ENCODE results near the gene PABPN1L.

The PABPN1L gene, protein sequence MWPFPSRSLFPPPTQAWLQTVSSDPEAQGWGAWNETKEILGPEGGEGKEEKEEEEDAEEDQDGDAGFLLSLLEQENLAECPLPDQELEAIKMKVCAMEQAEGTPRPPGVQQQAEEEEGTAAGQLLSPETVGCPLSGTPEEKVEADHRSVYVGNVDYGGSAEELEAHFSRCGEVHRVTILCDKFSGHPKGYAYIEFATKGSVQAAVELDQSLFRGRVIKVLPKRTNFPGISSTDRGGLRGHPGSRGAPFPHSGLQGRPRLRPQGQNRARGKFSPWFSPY

DNA sequence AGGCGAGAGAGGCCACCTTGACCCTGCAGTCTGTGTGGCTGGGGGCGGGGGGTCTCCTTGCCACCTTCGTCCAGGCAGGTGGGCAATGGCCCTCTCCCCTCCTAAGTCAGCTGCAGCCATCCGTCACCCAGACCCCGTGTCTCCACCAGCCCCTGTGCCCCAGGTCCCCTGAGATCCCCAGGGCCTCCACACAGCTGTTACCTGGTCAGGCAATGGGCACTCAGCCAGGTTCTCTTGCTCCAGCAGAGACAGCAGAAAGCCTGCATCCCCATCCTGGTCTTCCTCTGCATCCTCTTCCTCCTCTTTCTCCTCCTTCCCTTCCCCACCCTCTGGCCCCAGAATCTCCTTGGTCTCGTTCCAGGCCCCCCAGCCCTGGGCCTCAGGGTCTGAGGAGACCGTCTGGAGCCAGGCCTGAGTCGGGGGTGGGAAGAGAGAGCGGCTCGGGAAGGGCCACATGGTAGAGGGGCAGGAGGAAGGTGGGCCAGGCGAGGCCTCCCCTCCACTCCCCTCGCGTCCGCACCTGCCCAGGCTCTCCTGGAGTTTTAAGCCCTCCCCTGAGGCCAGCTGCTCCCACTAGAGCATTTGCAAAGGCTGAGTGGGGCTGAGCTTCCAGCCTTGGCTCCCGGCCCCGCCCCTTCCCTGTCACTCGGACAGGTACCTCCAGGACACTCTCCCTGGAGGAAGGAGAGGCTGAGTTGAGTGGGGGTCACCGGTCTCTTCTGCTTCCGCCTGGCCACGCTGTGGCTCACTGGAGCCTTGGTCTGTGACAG is at the start of gene PABPN1L:
TSS of gene PABPN1L (minus strand) at position 510 of the 770 bp plus-strand sequence. CDS start at position 456, 54 bp downstream.
- DNase-seq = no peak

DNA sequence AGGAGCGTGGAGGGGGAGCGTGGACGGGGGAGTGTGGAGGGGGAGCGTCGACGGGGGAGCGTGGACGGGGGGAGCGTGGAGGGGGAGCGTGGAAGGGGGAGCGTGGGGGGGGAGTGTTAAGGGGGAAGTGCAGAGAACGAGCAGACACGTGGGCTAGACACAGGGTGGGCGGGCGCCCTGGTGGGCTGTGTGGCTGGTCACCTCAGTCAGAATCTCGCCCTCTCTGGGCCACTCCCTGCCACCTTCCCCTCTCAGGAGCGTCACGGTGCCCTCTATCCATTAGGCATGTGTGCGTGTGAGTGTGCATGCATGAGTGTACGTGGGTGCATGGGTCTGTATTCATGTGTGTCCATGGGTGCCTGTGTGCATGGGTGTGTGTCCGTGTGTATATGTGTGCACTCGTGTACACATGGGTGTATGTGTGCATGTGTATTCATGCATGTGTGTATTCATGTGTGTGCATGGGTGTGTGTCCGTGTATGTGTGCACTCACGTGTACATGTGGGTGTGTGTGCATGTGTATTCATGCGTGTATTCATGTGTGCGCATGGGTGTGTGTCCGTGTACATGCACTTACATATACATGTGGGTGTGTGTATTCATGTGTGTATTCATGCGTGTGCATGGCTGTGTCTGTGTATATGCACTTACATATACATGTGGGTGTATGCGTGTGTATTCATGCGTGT is 49.3 kb upstream of the PABPN1L start:
- DNase-seq = no peak

DNA sequence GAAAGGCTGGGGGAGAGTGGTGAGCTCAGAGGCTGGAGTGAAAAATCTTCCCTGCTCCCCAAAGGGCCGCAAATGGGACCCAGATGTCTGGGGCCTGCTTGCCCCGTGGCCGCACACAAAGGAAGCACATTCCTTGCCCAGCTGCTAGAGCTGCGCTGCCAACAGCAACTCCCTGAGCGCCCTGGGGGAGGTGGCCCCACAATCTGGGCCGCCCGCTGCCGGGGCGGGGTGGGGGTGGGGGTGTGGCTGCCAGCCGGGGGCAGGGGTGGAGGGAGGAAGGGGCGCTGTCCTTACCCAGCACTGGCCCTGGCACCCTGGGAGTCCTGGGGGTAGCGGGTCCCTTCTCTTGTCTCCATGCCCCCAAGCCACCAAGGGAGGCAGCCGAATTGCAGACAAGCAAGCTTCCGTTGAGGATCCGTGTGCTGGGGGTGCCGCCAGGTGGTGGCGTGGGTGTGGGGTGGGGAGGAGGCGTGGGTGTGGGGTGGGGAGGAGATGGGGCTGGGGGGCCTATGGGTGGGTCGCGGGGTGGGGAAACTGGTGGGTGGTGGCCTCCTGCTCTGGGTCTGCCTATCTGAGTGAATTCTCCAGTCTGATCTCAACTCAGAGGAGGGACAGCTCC is 48.4 kb upstream of the PABPN1L start:
- no peak for DNase-seq

DNA sequence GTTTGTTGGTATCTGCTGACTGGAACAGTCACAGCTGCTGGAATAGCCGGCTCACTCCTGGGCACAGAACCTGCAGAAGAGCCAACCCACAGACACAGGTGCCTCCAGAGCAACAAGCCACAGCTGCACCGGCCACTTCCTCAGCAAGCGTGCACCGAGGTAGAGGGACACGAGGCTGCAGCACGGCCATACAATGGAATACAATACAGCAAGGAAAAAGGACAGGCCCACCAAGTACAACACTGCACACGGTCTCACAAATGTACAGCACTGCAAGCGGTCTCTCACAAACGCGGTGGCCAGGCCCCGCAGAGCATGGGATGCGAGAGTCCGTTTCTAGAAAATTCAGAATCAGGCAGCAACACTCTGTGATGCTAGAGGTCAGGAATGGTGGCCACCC is 47.4 kb upstream of the PABPN1L start:
- DNase-seq = no peak

DNA sequence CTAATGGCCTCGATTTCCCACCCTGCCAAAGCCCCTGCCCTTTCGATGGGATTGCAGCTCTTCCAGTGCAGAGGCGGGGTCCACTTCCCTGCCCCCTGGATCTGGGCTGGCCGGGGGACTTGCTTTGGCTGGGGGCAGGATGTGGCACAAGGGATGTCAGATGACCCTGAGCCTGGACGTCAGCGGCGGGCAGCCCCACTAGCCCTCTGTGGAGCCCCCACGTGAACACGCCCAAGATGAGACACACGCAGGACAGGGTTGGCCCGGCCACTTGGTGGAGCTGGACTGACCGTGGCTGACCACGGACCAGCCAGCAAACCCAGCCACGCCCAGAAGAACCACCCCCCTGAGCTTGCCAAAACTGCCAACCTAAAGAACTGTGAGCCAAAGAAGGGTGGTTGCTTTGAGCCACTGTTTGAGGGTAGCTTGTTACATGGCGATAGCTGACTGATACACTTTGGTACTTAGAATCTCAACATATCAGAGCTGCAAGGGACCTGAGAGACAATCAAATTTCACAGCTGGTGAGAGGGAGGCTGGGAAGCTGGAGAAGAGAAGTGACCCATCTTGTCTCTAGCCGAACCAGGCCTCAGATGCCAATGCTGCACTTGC is 46.6 kb upstream of the PABPN1L start:
- DNase-seq = no peak

DNA sequence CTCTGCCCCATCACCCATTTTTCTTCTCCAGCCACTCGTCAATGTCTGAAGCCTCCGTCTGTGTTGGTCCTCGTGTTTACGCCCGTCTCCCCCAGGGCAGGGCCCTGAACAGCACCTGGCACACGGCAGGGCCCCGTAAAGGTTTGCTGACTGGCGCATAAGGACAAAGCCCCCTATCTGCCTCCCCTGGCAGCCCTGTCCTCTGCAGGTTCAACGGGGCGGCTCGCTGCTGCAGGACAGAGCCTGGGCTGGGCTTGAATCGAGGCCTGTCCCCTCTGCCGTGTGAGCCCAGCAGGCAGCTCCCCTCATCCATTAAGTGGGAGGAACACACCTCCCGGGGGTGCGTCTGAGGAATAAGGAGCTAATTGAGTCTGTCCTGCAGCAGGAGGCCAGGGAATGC is 46.1 kb upstream of the PABPN1L start:
- no peak for DNase-seq

DNA sequence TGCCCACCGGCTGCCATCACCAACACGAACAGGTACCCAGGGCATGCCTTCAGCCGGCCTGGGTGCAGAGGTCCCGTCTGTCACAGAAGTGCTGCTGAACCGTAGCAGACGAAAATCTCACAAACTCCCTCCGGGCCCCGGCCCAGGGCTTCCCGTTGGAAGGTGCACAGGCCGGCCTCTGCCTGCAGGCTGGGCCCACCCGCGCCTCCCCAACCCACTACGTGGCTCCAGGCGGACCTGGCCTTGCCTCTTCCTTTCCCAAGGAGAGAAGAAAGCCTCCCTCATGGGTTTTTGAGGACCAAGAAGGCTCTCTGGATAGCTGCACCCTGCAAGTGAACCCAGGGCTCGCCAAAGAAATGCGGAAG is 45.5 kb upstream of the PABPN1L start:
- no peak for DNase-seq

DNA sequence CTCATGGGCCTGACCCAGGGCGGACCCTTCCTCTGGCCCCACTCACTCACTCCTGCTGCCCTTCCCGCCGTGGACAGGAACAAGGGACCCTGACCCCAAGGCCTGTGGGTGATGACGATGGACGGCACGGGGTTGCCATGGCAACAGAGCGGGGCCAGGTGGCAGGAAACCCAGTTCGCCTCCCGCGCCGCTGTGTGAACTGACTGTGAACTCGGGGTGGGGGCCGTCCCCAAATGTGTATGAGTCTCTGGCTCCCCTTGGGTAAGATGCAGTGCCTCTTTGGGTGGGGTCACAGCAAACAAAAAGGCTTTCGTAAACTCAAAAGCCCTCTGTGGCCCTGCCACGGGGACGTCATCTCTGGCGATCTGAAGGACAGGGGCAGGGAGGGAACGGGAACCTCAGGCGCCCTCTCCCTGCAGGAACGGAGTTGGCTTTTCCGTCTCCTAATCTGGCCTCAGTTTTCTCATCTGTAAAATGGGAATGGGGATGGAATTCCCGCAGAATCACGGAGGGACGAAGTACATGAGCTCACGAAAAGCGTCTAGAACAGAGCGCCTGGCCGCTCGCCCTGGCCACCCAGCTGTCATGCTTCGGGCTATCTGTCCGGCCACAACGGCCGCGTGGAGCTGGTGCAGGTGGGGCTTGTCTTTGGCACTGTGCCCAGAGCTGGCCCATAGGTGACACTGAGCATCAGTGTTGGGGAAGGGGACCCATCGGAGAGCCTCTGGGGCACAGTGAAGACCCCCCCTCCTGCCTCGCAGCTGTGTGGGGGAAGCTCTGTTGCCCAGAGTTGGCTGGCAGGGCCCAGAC is 44.9 kb upstream of the PABPN1L start:
- no peak for DNase-seq

DNA sequence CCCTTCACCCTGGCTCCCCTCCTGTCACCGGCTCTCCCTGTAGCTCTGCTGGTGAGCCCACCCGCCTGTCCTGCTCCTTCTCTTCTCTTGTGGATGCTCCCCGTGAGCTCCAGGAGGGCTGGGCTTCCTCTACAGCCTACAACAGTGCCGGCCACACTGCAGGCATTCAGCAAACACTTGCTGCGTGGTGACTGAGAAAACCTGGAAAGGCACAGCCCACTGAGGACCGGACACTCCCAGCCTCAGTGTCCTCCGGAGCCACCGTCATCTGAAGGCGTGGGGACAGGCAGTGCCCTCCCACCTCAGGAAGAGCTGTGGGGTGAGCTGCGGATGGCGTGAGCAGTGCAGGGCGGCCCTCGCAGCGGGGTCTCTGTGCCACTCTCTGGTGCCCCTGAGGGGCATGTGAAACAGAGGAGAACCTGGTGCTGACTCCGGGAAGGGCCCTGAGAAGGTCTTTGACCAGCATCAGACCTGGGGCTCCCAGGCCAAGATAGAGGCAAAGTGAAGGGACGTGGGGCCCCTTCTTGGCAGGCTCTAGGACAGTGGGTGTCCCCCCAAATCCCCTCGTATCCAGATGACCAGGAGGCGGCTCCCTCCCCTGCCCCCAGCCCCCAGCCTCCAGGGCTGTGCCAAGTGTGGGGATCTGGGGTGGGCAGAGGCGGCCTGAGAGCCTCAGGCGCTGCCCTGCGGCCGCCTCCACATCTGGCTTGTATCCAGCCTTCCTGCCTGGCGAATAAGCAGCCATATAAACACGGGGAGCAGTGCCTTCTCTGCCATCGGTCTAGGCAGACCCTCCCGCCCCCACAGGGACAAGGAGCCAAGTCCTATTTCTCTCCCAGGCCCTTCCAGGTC is 44.0 kb upstream of the PABPN1L start:
- DNase-seq = no peak

DNA sequence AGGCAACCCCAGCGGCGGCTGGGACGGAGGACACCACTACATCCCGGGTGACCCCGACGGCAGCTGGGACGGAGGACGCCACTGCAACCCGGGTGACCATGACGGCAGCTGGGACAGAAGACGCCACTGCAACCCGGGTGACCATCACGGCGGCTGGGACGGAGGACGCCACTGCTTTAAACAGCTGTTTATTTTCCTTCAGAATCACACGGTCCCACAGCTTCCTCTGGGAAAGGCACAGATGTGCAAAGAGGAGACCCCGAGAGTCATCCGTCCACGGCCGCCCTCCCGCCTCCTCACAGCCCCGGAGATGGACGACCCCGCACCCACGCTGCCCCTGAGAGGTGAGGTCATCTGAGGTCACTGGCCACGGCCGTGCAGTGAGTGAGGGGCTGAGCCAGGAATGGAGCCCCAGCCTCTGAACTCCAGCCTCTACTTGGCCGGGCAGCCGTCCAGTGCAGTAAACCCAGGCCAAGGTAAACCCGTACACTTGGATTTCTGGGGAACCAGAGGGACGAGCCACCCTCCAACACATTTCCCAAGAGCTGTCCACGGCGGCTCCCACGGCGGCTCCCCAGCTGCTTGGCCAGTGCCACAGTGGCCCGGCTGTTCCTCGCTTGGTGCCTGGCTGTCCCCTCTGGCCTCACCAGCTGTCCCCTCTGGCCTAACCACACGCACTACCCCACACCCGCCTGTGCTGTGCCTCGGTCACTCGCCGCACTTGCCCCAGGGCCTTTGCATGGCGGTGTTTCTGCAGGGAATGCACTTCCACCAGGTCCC is 43.2 kb upstream of the PABPN1L start:
- no peak for DNase-seq

DNA sequence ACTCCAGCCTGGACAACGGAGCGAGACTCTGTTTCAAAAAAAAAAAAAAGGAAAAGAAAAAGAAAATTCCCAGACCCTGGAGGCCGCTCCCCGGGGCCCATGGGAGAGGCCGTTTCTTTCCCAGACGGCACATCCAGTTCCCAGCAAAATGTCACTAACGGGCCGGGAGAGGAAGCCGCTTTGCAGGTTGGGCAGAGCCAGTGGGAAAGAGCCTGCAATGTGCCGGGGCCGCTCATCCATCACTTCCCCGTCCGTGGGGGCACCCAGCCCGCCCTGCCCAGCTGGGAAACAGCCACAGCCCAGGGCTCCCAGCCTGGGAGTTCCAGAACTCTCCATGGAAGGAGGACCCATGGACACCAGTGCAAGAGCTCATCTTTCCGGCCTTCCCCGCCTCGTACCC is 41.8 kb upstream of the PABPN1L start:
- no peak for DNase-seq

DNA sequence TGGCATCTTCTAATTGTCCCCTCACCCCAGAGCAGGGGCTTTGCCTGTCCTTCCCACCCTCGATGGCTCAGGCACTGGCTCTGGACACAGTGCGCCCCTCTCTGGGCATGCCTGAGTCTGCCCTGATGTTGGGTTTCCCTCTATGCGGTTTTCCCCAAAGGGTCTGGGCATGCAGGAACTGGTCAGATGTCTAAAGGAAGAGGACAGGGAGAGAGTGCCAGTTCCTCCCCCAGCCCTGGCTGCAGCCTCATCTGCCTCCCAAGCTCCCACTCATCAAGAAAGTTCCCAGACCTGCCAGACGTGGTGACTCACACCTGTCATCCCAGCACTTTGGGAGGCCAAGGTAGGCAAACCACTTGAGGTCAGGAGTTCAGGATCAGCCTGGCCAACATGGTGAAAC is 41.3 kb upstream of the PABPN1L start:
- no peak for DNase-seq

DNA sequence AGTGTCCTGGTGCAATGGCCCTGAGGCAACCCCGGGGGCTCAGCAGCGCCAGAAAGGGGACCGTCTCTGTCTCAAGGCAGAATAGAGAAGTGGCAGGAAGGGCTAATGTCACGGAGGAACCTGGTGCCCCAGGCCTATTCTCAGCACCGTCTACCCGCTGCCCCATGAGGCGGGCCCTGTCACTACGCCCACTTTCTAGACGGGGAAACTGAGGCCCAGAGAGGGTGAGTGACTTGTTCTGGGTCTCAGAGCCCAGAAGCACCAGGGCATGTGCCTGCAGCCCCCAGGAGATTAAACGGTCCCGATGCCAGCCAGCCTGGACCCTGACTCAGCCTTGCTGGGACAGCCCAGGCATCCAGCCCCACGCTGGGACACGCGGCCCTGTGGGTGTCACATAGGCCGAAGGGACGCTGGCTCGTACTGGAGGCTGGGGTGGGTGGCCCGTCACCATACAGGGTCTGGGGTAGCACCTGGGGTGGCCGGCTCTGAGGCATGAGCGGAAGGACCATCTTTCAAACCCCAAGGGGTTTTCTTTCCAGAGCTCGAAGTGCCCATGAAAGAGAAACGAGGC is 40.2 kb upstream of the PABPN1L start:
- no peak for DNase-seq

DNA sequence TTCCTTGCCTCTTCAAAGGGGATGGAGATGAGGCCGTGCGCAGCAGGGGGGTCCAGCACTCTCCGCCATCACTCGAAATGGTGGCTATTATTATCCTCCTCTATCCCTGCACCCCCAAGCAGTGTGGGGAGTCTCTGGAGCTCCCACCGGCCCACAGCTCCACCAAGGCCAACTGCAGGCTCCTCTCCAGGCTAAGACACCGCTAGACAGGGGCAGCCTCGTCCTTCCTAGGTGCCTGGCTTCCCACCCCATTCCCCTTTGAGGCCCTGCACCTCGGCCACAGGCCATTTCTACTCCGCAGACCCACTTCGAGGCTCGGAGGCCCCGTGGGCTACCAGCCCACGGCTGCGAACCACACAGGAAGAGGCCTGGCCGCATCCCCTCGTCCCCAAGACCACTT is 39.6 kb upstream of the PABPN1L start:
- no peak for DNase-seq

DNA sequence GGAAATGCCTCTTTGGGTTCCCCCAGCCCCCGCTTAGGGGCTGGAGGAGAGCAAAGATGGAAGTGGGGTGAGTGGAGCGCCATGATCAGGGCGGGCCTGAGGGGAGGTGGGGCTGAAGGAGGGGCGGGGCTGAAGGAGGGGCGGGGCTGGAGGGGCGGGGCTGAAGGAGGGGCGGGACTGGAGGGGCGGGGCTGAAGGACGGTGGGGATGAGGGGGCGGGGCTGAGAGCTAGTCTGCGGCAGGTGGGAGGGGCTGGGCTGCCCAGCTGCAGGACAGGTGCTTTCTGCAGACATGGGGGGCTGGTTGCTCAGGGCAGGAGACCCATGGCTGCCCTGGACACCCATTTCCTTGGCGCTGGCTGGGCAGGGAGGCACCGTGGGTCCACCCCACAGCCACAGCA is 39.1 kb upstream of the PABPN1L start:
- DNase-seq = peak; percentile 18

DNA sequence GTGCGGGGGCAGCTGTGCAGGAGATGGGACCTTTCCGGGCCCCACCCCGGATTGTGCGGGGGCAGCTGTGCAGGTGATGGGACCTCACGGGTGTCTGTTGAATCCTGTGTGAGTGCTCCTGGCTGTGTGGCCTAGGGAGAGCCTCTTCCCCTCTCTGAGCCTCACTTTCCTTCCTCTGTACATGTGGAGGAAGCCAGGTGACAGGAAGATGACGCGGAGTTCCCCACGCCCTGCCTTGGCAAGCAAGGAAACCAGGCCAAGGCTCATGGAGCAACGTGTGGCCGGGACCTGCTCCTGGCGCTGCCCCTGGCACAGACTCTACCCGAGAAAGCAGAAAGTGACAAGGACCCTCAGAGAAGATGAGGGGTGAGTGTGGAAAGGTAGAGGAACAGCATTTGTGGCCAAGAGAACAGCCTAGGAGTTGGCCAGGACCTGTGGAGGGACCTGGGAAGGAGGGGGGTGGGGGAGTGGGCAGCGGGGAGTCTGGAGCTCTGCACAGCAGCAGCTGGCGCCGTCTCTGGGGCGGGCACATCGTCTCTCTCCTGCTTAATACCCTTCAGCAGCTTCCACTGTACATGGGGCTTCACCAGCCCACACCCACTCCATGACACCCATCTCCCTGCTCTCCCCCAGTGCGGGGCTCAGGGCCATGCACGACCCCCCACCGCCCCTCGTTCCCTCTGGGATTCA is 38.4 kb upstream of the PABPN1L start:
- DNase-seq = no peak

DNA sequence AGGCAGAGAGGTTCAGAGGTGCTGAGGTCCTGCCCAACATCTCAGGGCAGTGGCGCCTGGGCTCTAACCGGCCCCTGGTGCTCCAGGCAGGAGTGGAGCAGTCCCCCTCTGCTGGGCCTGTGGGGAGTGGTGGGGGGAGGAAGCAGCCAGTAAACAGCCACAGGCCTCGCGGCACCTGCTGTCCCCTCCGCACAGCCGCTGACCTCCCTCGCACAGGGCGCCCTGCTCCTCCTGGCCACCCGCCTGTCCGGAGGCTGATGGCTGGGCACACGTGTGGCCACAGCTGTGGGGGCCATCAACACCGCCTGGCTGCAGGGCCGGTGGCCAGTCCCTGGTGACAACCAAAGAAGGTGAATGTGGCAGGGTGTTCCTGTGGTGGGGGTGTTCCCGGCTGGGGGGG is 36.8 kb upstream of the PABPN1L start:
- DNase-seq = no peak

DNA sequence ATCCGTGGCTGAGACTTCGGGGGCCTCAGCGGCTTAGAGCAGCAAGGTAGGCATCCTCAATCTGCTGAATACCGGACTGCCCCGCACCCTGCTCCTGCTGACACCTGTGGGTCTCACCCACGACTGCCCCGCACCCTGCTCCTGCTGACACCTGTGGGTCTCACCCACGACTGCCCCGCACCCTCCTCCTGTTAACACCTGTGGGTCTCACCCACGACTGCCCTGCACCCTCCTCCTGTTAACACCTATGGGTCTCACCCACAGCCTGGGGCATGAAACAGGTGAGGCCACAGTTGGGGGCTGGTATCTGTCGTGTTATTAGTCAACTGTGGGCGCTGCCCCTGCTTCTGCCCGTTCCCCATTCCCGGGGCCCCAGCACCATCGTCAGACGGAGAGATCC is 36.3 kb upstream of the PABPN1L start:
- DNase-seq = no peak

DNA sequence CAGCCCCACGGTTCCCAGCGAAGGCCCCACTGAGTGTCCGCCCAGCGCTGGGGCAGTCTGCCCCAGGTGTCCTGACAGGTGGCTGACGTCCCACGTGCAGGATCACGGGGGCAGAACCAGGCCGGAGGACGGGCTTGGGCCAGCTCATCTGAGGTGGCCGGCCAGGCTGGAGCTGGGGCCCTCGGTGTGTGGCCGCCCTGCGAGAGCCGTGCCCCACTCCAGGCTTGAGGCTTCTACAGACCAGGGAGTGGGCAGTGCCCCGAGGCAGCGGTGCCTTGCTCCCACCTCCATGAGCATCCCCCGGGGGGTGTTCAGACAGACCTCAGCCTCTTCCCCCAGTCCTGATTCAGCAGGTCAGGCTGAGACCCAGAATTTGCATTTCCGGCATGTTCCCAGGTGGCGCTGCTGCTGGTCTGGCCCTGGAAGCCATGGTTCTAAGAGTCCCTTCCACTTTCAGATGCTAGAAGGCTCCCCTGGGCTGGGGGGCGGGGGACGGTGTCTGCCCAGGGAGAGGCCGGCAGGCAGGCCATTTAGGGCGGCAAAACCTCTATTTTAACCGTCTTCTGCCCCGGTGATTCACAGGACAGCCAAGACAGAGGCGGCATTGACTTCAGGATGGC is 35.4 kb upstream of the PABPN1L start:
- no peak for DNase-seq
